ENCODE measurements around the gene FBLN7.
"Not testable (repeated sequence)": the region's sequence is repeated elsewhere in the genome, so short reads cannot be mapped to it uniquely, and the experiment has no call there.

Gene FBLN7

DNA sequence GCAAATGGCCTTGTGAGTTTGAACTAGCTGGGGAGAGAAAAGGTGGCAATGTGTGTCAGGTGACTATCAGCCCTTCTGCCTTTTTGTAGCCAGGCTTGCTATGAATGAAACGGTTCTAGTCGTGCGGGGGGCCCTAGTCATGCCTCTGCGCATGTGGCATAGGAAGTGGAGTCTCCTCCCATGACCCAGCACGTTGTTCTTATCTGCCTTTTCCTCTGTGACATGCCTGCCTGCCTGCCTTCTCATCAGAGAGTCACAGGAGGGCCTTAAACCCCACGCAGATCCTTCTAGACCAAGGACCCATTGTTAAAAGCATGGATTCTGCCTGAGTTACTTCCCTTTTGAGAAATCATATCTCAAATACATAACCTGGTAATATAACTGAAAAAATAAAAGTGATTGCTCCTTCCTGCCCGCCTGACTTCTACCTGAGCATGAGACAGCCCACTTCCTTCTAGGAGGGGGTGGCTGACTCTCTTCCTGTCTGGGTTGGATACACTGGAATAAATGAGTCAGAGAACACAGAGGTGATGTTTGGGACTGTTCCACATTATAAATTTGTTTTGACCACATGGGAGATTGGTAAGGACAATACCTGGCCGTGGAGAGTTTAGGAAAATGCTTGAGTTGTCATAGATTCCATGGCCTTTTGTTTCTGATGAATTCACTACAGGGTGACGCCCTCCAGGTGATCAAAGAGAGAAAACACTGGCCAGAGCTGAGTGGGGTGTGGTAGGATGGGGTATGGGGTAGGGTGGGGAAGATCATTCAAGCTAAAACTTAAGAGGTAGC lies 49.8 kb downstream of the FBLN7 start:
- no peak for DNase-seq

GRCh38 chr2:112189001-112189556 lies 50.9 kb downstream of the FBLN7 start:
- DNase-seq: no peak

GRCh38 chr2:112194028-112194427 lies 55.8 kb downstream of the FBLN7 start:
- DNase-seq: no peak

GRCh38 chr2:112194482-112194881 lies 56.3 kb downstream of the FBLN7 start:
- no peak for DNase-seq

GRCh38 chr2:112195167-112195766 lies 57.1 kb downstream of the FBLN7 start:
- no peak for DNase-seq

DNA sequence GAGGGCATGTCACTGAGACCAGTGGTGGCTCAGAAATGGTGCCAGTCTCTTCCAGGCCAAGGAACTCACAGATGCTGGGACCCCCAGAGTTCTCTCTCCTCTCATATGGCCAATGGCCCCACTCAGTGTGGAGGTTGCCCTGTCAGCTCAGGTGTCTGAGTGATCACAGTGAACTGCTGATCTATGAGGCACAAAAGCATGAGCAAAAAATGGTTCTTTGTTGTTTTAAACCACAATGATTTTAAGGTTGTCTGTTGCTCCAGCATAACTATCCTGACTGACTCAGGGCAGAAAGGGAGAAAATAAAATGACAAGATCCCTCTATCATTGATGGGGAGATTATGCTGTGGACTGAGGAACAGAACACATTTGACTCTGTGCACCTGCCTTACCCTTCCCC lies 57.8 kb downstream of the FBLN7 start:
- no peak for DNase-seq

DNA sequence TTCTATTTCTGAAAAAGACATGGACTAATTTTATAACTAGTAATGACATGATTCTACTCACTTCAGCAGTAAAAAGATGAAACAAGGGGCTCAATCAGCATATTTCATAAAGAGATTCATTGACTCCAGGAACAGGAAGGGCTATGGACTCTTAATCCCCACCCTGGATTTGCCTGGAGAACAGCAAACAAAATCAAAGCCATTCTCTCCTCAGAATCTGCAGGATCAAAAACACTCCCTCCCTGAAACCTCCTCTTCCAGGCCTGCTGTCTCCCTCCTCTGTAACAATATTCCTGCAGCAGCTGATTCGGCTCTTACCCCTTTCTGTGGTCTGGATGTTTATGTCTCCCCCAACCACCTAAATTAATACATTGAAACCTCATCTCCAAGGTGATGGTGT lies 59.7 kb downstream of the FBLN7 start:
- no peak for DNase-seq

DNA sequence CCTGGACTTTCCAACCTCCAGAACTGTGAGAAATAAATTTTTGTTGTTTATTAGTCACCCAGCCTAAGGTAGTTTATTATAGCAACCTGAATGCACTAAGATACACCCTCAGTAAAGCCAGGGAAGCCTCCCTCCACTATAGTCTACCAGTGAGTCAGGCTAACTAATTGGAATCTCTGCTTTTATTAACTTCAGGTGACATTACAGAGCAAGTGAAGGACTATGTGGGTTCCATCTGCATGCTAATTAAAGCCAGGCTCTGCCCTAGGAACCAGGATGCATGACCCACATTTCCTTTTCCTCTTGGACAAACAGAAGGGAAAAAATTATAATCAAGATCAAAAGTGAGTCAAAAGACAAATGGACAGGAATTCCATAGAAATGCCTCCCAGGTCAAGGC lies 60.6 kb downstream of the FBLN7 start:
- no peak for DNase-seq

DNA sequence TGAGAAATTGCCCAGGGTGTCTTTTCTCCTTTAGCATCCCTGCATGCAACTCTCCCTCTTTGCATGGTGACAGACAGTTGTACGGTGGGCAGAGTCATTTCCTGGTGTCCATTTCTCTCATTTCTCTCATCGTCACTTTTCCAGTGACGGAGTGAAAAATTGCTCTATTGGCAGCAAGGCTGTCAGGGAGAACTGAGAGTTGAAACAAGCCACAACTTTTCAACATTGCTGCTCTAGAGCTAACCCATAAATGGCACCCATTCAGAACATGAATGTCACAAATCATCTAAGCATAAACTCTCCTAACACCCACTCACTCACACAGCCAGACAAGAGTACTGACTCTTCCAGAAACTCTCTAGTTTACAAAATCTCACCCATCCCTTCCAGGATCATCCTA lies 61.0 kb downstream of the FBLN7 start:
- DNase-seq: no peak

GRCh38 chr2:112201696-112202430 lies 63.7 kb downstream of the FBLN7 start:
- DNase-seq: no peak

DNA sequence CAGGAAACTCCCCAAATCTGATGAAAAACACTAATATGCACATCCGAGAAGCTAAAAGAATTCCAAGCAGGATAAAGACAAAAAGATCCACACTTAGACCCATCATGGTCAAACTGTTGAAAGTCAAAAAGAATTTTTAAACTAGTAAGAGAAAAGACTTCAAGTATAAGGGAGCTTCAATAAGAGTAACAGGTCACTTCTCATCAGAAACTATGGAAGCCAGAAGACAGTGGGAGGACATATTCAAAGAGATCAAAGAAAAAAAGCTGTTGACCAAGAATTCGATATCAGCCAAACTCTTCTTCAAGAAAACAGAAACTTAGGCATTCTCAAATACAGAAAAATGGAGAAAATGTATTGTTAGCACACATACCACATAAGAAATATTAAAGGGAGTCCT lies 66.2 kb downstream of the FBLN7 start:
- DNase-seq: no peak

- not testable (repeated sequence) for DNase-seq
Measured at GRCh38 chr2:112207905-112208304, 69.7 kb downstream of the FBLN7 start.

GRCh38 chr2:112216167-112216566 lies 78.0 kb downstream of the FBLN7 start:
- no peak for DNase-seq

GRCh38 chr2:112217854-112218253 lies 79.7 kb downstream of the FBLN7 start:
- no peak for DNase-seq

- no peak for DNase-seq
Measured at GRCh38 chr2:112220186-112220585, 82.0 kb downstream of the FBLN7 start.

GRCh38 chr2:112220831-112221230 lies 82.6 kb downstream of the FBLN7 start:
- DNase-seq: no peak

GRCh38 chr2:112229348-112229747 lies 91.2 kb downstream of the FBLN7 start:
- no peak for DNase-seq

- no peak for DNase-seq
Measured at GRCh38 chr2:112230371-112230770, 92.2 kb downstream of the FBLN7 start.

All from NCI-H774 (cell line).